GM21723 (cell line): ENCODE measurements around the gene SNF8.
"Not testable (repeated sequence)": the region's sequence is repeated elsewhere in the genome, so short reads cannot be mapped to it uniquely, and the experiment has no call there.

Experiments
- ATAC-seq: cut with Tn5 transposase; IDR thresholded peaks from one replicate; pipeline ENCODE4 v1.9.1; 2021; ENCODE audit warnings: mild to moderate bottlenecking, moderate library complexity; ENCODE audit not compliant: unreplicated experiment

The SNF8 gene

GRCh38 chr17:48944515-48945260 is at the start of gene SNF8:
SNF8 (minus strand) TSS chr17:48944842; CDS start chr17:48944734, 108 bp downstream.
- peak; percentile 88 for ATAC-seq

- ATAC-seq: no peak
Measured at GRCh38 chr17:48993951-48994350, 49.3 kb upstream of the SNF8 start.

GRCh38 chr17:48993305-48993704 is 48.7 kb upstream of the SNF8 start:
- no peak for ATAC-seq

- ATAC-seq: no peak
Measured at GRCh38 chr17:48992444-48992843, 47.8 kb upstream of the SNF8 start.

GRCh38 chr17:48990882-48991357 is 46.3 kb upstream of the SNF8 start:
- no peak for ATAC-seq

- ATAC-seq: no peak
Measured at GRCh38 chr17:48989100-48989499, 44.5 kb upstream of the SNF8 start.

- ATAC-seq: no peak
Measured at GRCh38 chr17:48985436-48986245, 41.0 kb upstream of the SNF8 start.

GRCh38 chr17:48981927-48982539 is 37.4 kb upstream of the SNF8 start:
- no peak for ATAC-seq

GRCh38 chr17:48973806-48974205 is 29.2 kb upstream of the SNF8 start:
- ATAC-seq: no peak

- ATAC-seq: no peak
Measured at GRCh38 chr17:48972749-48973097, 28.1 kb upstream of the SNF8 start.

GRCh38 chr17:48970865-48971687 is 26.4 kb upstream of the SNF8 start:
- ATAC-seq: no peak

- ATAC-seq: no peak
Measured at GRCh38 chr17:48970224-48970623, 25.6 kb upstream of the SNF8 start.

GRCh38 chr17:48961516-48962233 is 17.0 kb upstream of the SNF8 start:
- no peak for ATAC-seq

- ATAC-seq: no peak
Measured at GRCh38 chr17:48960834-48961515, 16.3 kb upstream of the SNF8 start.

GRCh38 chr17:48954300-48954755 is 9.7 kb upstream of the SNF8 start:
- ATAC-seq: no peak

GRCh38 chr17:48952904-48953303 is 8.3 kb upstream of the SNF8 start:
- ATAC-seq: no peak

GRCh38 chr17:48951572-48951971 is 6.9 kb upstream of the SNF8 start:
- no peak for ATAC-seq

GRCh38 chr17:48945261-48945651 is 614 bp upstream of the SNF8 start:
- not testable (repeated sequence) for ATAC-seq

- no peak for ATAC-seq
Measured at GRCh38 chr17:48933035-48933434, 11.6 kb downstream of the SNF8 start.
